GM23338 (cell line): Measurements from ENCODE around the gene PNKP.

ENCODE experiments used
- CTCF ChIP-seq, 2 experiments: fragments of 200-600 bp in 1 of 2; sonication (generic) in 1 of 2; conservative IDR thresholded peaks; 2 replicates each; pipeline versions ENCODE4 v1.5.1 to v1.6.1; 2016 to 2017; ENCODE audit warnings: antibody characterized with exemption in 2 of 2, low read depth in 2 of 2, mild to moderate bottlenecking in 2 of 2, moderate library complexity in 1 of 2
- EZH2 ChIP-seq: fragments of 200-600 bp; sonication (generic); IDR thresholded peaks from one replicate; pipeline ENCODE4 v1.8.0; 2017; ENCODE audit warnings: antibody characterized with exemption, mild to moderate bottlenecking, low read depth; ENCODE audit not compliant: unreplicated experiment

- TF ChIP-seq EZH2 (no peak), CTCF (conservative IDR thresholded peaks at IDR 0.05; ENCODE audit: low read depth in 2 of 2) (no peak)
These were observed 21.8 kb upstream of the PNKP start for GRCh38 chr19:49889038-49889686.
